ENCODE data around the gene IDH3G. TPM values are rescaled to one million over a fixed set of nuclear protein-coding genes. Genes with fewer than 3 reads are reported as not detected.
A peak's percentile ranks its signal among the peaks of the same experiment; 100 is the strongest.

IDH3G gene
- total and polyA plus RNA-seq, 8 donors: 31.0 to 186 (median 54.2) TPM

GRCh38 chrX:153831429-153832150 is 37.4 kb upstream of the IDH3G start:
- intact Hi-C loops (cut with DNase I; ENCODE audit: low total_unique reads): no loop called here
- Histone ChIP-seq H3K9me3 (peaks cover 0 to 26% (median 5%) of the 10 kb centered on the region in 4 donors), H3K27me3 (peaks cover 0 to 52% (median 43%) of the 10 kb centered on the region in 3 donors), H3K27ac (no peak overlapping the region), H3K36me3 (no peaks in the 10 kb centered on the region), H3K4me3 (no peak overlapping the region), H3K4me1 (peaks cover 4 to 25% (median 24%) of the 10 kb centered on the region in 4 donors)
- TF ChIP-seq CTCF (IDR thresholded peaks at IDR 0.05): no peak
- TF ChIP-seq EP300 (IDR thresholded peaks at IDR 0.05): no peak
- no peak for TF ChIP-seq POLR2AphosphoS5 (IDR thresholded peaks at IDR 0.05)
- TF ChIP-seq POLR2A (IDR thresholded peaks at IDR 0.05): no peak
- WGBS, 5 donors: 56 to 63% (median 62%) methylated on average over 20 to 23 of the region's 23 CpGs
- no peak for DNase-seq

- peak in 1 of 2 donors; percentile 30 for DNase-seq
- H3K4me3 ChIP-seq: peak overlapping the region; percentile 46 to 55 (median 50)
- TF ChIP-seq POLR2A (IDR thresholded peaks at IDR 0.05) (no peak), CTCF (IDR thresholded peaks at IDR 0.05) (no peak), EP300 (IDR thresholded peaks at IDR 0.05) (no peak), POLR2AphosphoS5 (IDR thresholded peaks at IDR 0.05) (no peak)
- intact Hi-C loops (cut with DNase I; ENCODE audit: low total_unique reads): no loop called here
- peaks cover 0 to 26% (median 5%) of the 10 kb centered on the region in 4 donors for H3K9me3 ChIP-seq
- peaks cover 4 to 25% (median 24%) of the 10 kb centered on the region in 4 donors for H3K4me1 ChIP-seq
- 5 to 29% (median 21%) methylated on average over 5 to 53 of the region's 102 CpGs for WGBS, 5 donors
- peaks cover 0 to 52% (median 43%) of the 10 kb centered on the region in 3 donors for H3K27me3 ChIP-seq
- no peak overlapping the region for H3K27ac ChIP-seq
- no peaks in the 10 kb centered on the region for H3K36me3 ChIP-seq
Measured at GRCh38 chrX:153830640-153831428, 36.7 kb upstream of the IDH3G start.

- H3K4me3 ChIP-seq: peak within 1 kb of the TSS; percentile 46 to 55 (median 50)
- H3K36me3 ChIP-seq: no peaks in the 10 kb centered on the region
- intact Hi-C loops (cut with DNase I; ENCODE audit: low total_unique reads): no loop called here
- 0 to 33% (median 5%) methylated on average over 17 to 90 of the region's 97 CpGs for WGBS, 5 donors
- peak within 1 kb of the TSS in 1 of 5 donors; percentile 42 for H3K27ac ChIP-seq
- H3K4me1 ChIP-seq: peaks cover 4 to 25% (median 24%) of the 10 kb centered on the region in 4 donors
- peaks cover 0 to 53% (median 43%) of the 10 kb centered on the region in 3 donors for H3K27me3 ChIP-seq
- H3K9me3 ChIP-seq: peaks cover 0 to 26% (median 5%) of the 10 kb centered on the region in 4 donors
- TF ChIP-seq EP300 (IDR thresholded peaks at IDR 0.05): no peak
- TF ChIP-seq POLR2A (IDR thresholded peaks at IDR 0.05): no peak
- no peak for TF ChIP-seq POLR2AphosphoS5 (IDR thresholded peaks at IDR 0.05)
- no peak for TF ChIP-seq CTCF (IDR thresholded peaks at IDR 0.05)
- peak in 1 of 2 donors; percentile 32 for DNase-seq
Measured at GRCh38 chrX:153829799-153830639, 35.8 kb upstream of the IDH3G start, which contains the start of gene PDZD4. TSS of gene PDZD4 (minus strand) at chrX:153830544. CDS start at chrX:153830298, 246 bp downstream.

GRCh38 chrX:153829549-153829798 is 35.3 kb upstream of the IDH3G start:
- Histone ChIP-seq H3K27me3 (peaks cover 0 to 56% (median 43%) of the 10 kb centered on the region in 3 donors), H3K27ac (peak overlapping the region in 1 of 5 donors; percentile 42), H3K36me3 (no peaks in the 10 kb centered on the region), H3K9me3 (peaks cover 0 to 26% (median 5%) of the 10 kb centered on the region in 4 donors), H3K4me1 (peaks cover 4 to 25% (median 24%) of the 10 kb centered on the region in 4 donors), H3K4me3 (peak overlapping the region; percentile 46 to 55 (median 50))
- 0 to 29% (median 1%) methylated on average over 2 to 21 of the region's 27 CpGs; no CpG with 5 or more reads in 1 of the 5 donors for WGBS, 5 donors
- peak in 1 of 2 donors; percentile 22 for DNase-seq
- intact Hi-C loops (cut with DNase I; ENCODE audit: low total_unique reads): no loop called here
- TF ChIP-seq EP300 (IDR thresholded peaks at IDR 0.05) (no peak), CTCF (IDR thresholded peaks at IDR 0.05) (no peak), POLR2AphosphoS5 (IDR thresholded peaks at IDR 0.05) (no peak), POLR2A (IDR thresholded peaks at IDR 0.05) (no peak)
